K562 (cell line): Measurements from ENCODE around the gene ASXL2.

Experiments
- EZH2 ChIP-seq: IDR thresholded peaks from 2 replicates; pipeline ENCODE4 v1.6.1; 2012; ENCODE audit warnings: low read depth, mild to moderate bottlenecking, inconsistent platforms, low read length, borderline replicate concordance
- MLX ChIP-seq, 2 experiments: fragments of 450-650 bp in 1 of 2; sonication (generic) in 1 of 2; formaldehyde crosslinking; conservative IDR thresholded peaks; 2 replicates each; pipeline versions ENCODE4 v1.4.0 to v1.8.1; 2020 to 2022; ENCODE audit warnings: mild to moderate bottlenecking in 1 of 2, missing genetic modification reagents in 1 of 2
- POLR2AphosphoS5 ChIP-seq: IDR thresholded peaks from 2 replicates; pipeline ENCODE4 v1.6.1; 2011; ENCODE audit warnings: mild to moderate bottlenecking, low read depth, low read length, moderate library complexity; ENCODE audit not compliant: control insufficient read depth, insufficient read depth
- RAD21 ChIP-seq, 2 experiments: fragments of 250-450 bp in 1 of 2; fragments of 450-650 bp in 1 of 2; sonication (Bioruptor Pico) in 1 of 2; formaldehyde crosslinking in 1 of 2; IDR thresholded peaks in 1 of 2; conservative IDR thresholded peaks in 1 of 2; 2 replicates each; pipeline versions ENCODE4 v1.4.0 to v1.8.0; 2020 to 2022; ENCODE audit warnings: mild to moderate bottlenecking in 2 of 2, moderate library complexity in 1 of 2
- TSHZ1 ChIP-seq: fragments of 250-450 bp; sonication (Bioruptor Pico); IDR thresholded peaks from 2 replicates; pipeline ENCODE4 v1.4.0; 2020; ENCODE audit warnings: mild to moderate bottlenecking, moderate library complexity

GRCh38 chr2:25757906-25758305, 120.4 kb downstream of the ASXL2 start:
- TF ChIP-seq RAD21 (CRISPR knock-in tag; conservative IDR thresholded peaks at IDR 0.05 in 1 of 2, IDR thresholded peaks at IDR 0.05 in 1 of 2) (no peak), POLR2AphosphoS5 (no peak), EZH2 (no peak), TSHZ1 (CRISPR knock-in tag) (no peak), MLX (CRISPR knock-in tag; conservative IDR thresholded peaks at IDR 0.05) (no peak)
